Fibroblast of lung (primary cell): ENCODE measurements around the gene RIPK1. TPM values are rescaled to one million over a fixed set of nuclear protein-coding genes. Genes with fewer than 3 reads are reported as not detected.

Experiments
- DNase-seq, 2 donors: peaks; one replicate each; pipeline versions ENCODE4 v3.0.0 to v3.0.0-alpha.2; 2010; ENCODE audit warnings: low read depth in 2 of 2
- H2AFZ ChIP-seq: 2 replicates; pipeline ENCODE4 v1.5.1; 2012; ENCODE audit warnings: low read length, control low read depth, inconsistent platforms
- H3K27ac ChIP-seq: 2 replicates; pipeline ENCODE4 v1.5.1; 2011; ENCODE audit warnings: low read length, control low read depth; ENCODE audit not compliant: insufficient read depth
- H3K27me3 ChIP-seq: 2 replicates; pipeline ENCODE4 v1.5.1; 2011; ENCODE audit warnings: mild to moderate bottlenecking, low read length; ENCODE audit not compliant: control insufficient read depth, insufficient read depth
- H3K36me3 ChIP-seq: 2 replicates; pipeline ENCODE4 v1.5.1; 2011; ENCODE audit warnings: low read length; ENCODE audit not compliant: control insufficient read depth, insufficient read depth
- H3K4me1 ChIP-seq: 2 replicates; pipeline ENCODE4 v1.5.1; 2011; ENCODE audit warnings: low read length; ENCODE audit not compliant: control insufficient read depth, insufficient read depth; ENCODE audit errors: extremely low read depth
- H3K4me2 ChIP-seq: 2 replicates; pipeline ENCODE4 v1.5.1; 2011; ENCODE audit warnings: low read length, control low read depth; ENCODE audit not compliant: insufficient read depth; ENCODE audit errors: extremely low read depth
- H3K4me3 ChIP-seq, 4 experiments: fragments of 200-600 bp in 1 of 4; sonication (generic) in 1 of 4; replicated peaks in 1 of 4; 2 replicates each; pipeline ENCODE4 v1.5.1; 2011 to 2016; ENCODE audit warnings: low read length in 4 of 4, low read depth in 3 of 4, mild to moderate bottlenecking in 3 of 4, control low read depth in 2 of 4, inconsistent platforms in 1 of 4, mixed read lengths in 1 of 4; ENCODE audit not compliant: insufficient read depth in 1 of 4; ENCODE audit errors: control extremely low read depth in 1 of 4
- H3K79me2 ChIP-seq: 2 replicates; pipeline ENCODE4 v1.5.1; 2012; ENCODE audit warnings: mild to moderate bottlenecking, low read length, inconsistent platforms; ENCODE audit not compliant: control insufficient read depth, insufficient read depth
- H3K9ac ChIP-seq: 2 replicates; pipeline ENCODE4 v1.5.1; 2011; ENCODE audit warnings: mild to moderate bottlenecking, low read length, control low read depth; ENCODE audit not compliant: insufficient read depth
- H3K9me3 ChIP-seq: 2 replicates; pipeline ENCODE4 v1.5.1; 2012; ENCODE audit warnings: low read depth, low read length; ENCODE audit not compliant: control insufficient read depth, insufficient read depth
- H4K20me1 ChIP-seq: 2 replicates; pipeline ENCODE4 v1.5.1; 2011; ENCODE audit warnings: low read length; ENCODE audit not compliant: control insufficient read depth, insufficient read depth; ENCODE audit errors: extremely low read depth
- CTCF ChIP-seq, 2 donors: IDR thresholded peaks in 1 of 2; conservative IDR thresholded peaks in 1 of 2; 1 replicate in 1 of 2; 2 replicates in 1 of 2; pipeline ENCODE4 v1.5.1; 2011 to 2012; ENCODE audit warnings: low read length in 2 of 2, control low read depth in 1 of 2, inconsistent platforms in 1 of 2, low read depth in 1 of 2, mild to moderate bottlenecking in 1 of 2
- EZH2 ChIP-seq: IDR thresholded peaks from 2 replicates; pipeline ENCODE4 v1.5.1; 2012; ENCODE audit warnings: low read length, control low read depth, mild to moderate bottlenecking; ENCODE audit errors: missing control alignments
- polyA plus RNA-seq, 2 donors: library from polyadenylated mRNA; depleted of rRNA in 1 of 2; stranded (reverse) in 1 of 2; unstranded in 1 of 2; fragments of >200 nt; gene quantifications; 2 replicates each; pipeline ENCODE4 v1.2.1, GENCODE V29; 2011 to 2012; ENCODE audit warnings: missing spikeins in 1 of 2
- total RNA-seq: library from RNA; depleted of rRNA; stranded (reverse); fragments of >200 nt; gene quantifications from 2 replicates; pipeline ENCODE4 v1.2.1, GENCODE V29; 2014

The RIPK1 gene
- total and polyA plus RNA-seq, 2 donors (not counting 1 experiment from before 2014, with no cell fraction given): 22.1 to 29.3 TPM

GRCh38 chr6:3108746-3109414 is 40.6 kb downstream of the RIPK1 start:
- no peak overlapping the region for H3K27ac ChIP-seq
- TF ChIP-seq EZH2 (no peak), CTCF (conservative IDR thresholded peaks at IDR 0.05 in 1 of 2, IDR thresholded peaks at IDR 0.05 in 1 of 2; ENCODE audit: low read depth in 1 of 2, low read length in 2 of 2) (no peak)
- H3K4me2 ChIP-seq: no peak overlapping the region
- no peak overlapping the region for H2AFZ ChIP-seq
- H3K36me3 ChIP-seq: peaks cover 19% of the 10 kb centered on the region
- no peaks in the 10 kb centered on the region for H3K9me3 ChIP-seq
- H3K79me2 ChIP-seq: no peaks in the 10 kb centered on the region
- DNase-seq: no peak
- H3K9ac ChIP-seq: no peak overlapping the region
- no peaks in the 10 kb centered on the region for H3K27me3 ChIP-seq
- no peaks in the 10 kb centered on the region for H3K4me1 ChIP-seq
- no peak overlapping the region for H3K4me3 ChIP-seq
- H4K20me1 ChIP-seq: no peaks in the 10 kb centered on the region

GRCh38 chr6:3109761-3110160 is 41.5 kb downstream of the RIPK1 start:
- no peak overlapping the region for H3K9ac ChIP-seq
- no peak overlapping the region for H3K4me3 ChIP-seq
- no peaks in the 10 kb centered on the region for H3K79me2 ChIP-seq
- no peaks in the 10 kb centered on the region for H3K9me3 ChIP-seq
- no peak overlapping the region for H3K4me2 ChIP-seq
- H3K27me3 ChIP-seq: no peaks in the 10 kb centered on the region
- no peaks in the 10 kb centered on the region for H3K4me1 ChIP-seq
- TF ChIP-seq CTCF (conservative IDR thresholded peaks at IDR 0.05 in 1 of 2, IDR thresholded peaks at IDR 0.05 in 1 of 2; ENCODE audit: low read depth in 1 of 2, low read length in 2 of 2): no peak
- no peak for TF ChIP-seq EZH2
- no peak overlapping the region for H3K27ac ChIP-seq
- no peaks in the 10 kb centered on the region for H4K20me1 ChIP-seq
- no peak for DNase-seq
- peaks cover 18% of the 10 kb centered on the region for H3K36me3 ChIP-seq
- no peak overlapping the region for H2AFZ ChIP-seq

- no peaks in the 10 kb centered on the region for H3K9me3 ChIP-seq
These were observed 46.1 kb downstream of the RIPK1 start for GRCh38 chr6:3114377-3114776.

More at GRCh38 chr6:3114377-3114776, 46.1 kb downstream of the RIPK1 start:
- no peaks in the 10 kb centered on the region for H4K20me1 ChIP-seq
- DNase-seq: no peak
- H3K4me1 ChIP-seq: no peaks in the 10 kb centered on the region
- H3K4me2 ChIP-seq: no peak overlapping the region
- H3K36me3 ChIP-seq: peaks cover 11% of the 10 kb centered on the region
- no peaks in the 10 kb centered on the region for H3K79me2 ChIP-seq
- no peak for TF ChIP-seq CTCF (conservative IDR thresholded peaks at IDR 0.05 in 1 of 2, IDR thresholded peaks at IDR 0.05 in 1 of 2; ENCODE audit: low read depth in 1 of 2, low read length in 2 of 2)
- H2AFZ ChIP-seq: no peak overlapping the region
- no peaks in the 10 kb centered on the region for H3K27me3 ChIP-seq
- no peak overlapping the region for H3K9ac ChIP-seq
- no peak overlapping the region for H3K4me3 ChIP-seq
- no peak overlapping the region for H3K27ac ChIP-seq
